Measurements from ENCODE around the gene PTOV1. TPM values are rescaled to one million over a fixed set of nuclear protein-coding genes. Genes with fewer than 3 reads are reported as not detected.

PTOV1 gene
- polyA plus RNA-seq, 6 donors from 2014 or later, result 46.1 to 98.3 (median 60.3) TPM

GRCh38 chr19:49851456-49852259, 699 bp downstream of the PTOV1 start:
- DNase-seq (no peak), ATAC-seq (ENCODE audit: low read depth in 2 of 2) (peak; percentile 18 to 19)
- Mint-ChIP-seq H3K4me3 (peak overlapping the region; percentile 69 to 94 (median 86)), H3K9me3 (peaks cover 0 to 5% (median 0%) of the 10 kb centered on the region in 7 donors), H3K27me3 (no peaks in the 10 kb centered on the region), H3K36me3 (no peaks in the 10 kb centered on the region), H3K4me1 (peaks cover 31 to 52% (median 33%) of the 10 kb centered on the region in 3 donors), H3K27ac (peak overlapping the region in 5 of 6 donors; percentile 10 to 89 (median 88))

GRCh38 chr19:49852631-49853126, 1.7 kb downstream of the PTOV1 start:
- no peaks in the 10 kb centered on the region for H3K27me3 Mint-ChIP-seq
- peaks cover 31 to 47% (median 32%) of the 10 kb centered on the region in 3 donors for H3K4me1 Mint-ChIP-seq
- H3K4me3 Mint-ChIP-seq, result peak overlapping the region; percentile 69 to 94 (median 86)
- peak overlapping the region in 5 of 6 donors; percentile 76 to 89 (median 88) for H3K27ac Mint-ChIP-seq
- H3K9me3 Mint-ChIP-seq, result peaks cover 0 to 5% (median 0%) of the 10 kb centered on the region in 7 donors
- ATAC-seq (ENCODE audit: low read depth in 2 of 2), result no peak
- H3K36me3 Mint-ChIP-seq, result no peaks in the 10 kb centered on the region
- DNase-seq, result no peak

- no peak for ATAC-seq (ENCODE audit: low read depth in 2 of 2)
- peak overlapping the region in 4 of 6 donors; percentile 45 to 81 (median 54) for H3K27ac Mint-ChIP-seq
These were observed 3.0 kb downstream of the PTOV1 start for GRCh38 chr19:49853852-49854377.

GRCh38 chr19:49854378-49855263, 3.7 kb downstream of the PTOV1 start:
- Mint-ChIP-seq H3K4me3 (no peak overlapping the region), H3K27me3 (no peaks in the 10 kb centered on the region), H3K36me3 (no peaks in the 10 kb centered on the region), H3K9me3 (no peaks in the 10 kb centered on the region), H3K4me1 (peaks cover 25 to 31% (median 27%) of the 10 kb centered on the region in 3 donors), H3K27ac (peak overlapping the region in 1 of 6 donors; percentile 45)
- ATAC-seq (ENCODE audit: low read depth in 2 of 2), result no peak
- DNase-seq, result no peak

More at GRCh38 chr19:49853852-49854377, 3.0 kb downstream of the PTOV1 start:
- no peaks in the 10 kb centered on the region for H3K36me3 Mint-ChIP-seq
- H3K9me3 Mint-ChIP-seq, result peaks cover 0 to 4% (median 0%) of the 10 kb centered on the region in 7 donors
- no peak for DNase-seq
- peak overlapping the region in 5 of 8 donors; percentile 22 to 94 (median 54) for H3K4me3 Mint-ChIP-seq
- peaks cover 31 to 37% (median 31%) of the 10 kb centered on the region in 3 donors for H3K4me1 Mint-ChIP-seq
- no peaks in the 10 kb centered on the region for H3K27me3 Mint-ChIP-seq

GRCh38 chr19:49855277-49855675, 4.3 kb downstream of the PTOV1 start:
- no peak for ATAC-seq (ENCODE audit: low read depth in 2 of 2)
- Mint-ChIP-seq H3K27me3 (no peaks in the 10 kb centered on the region), H3K36me3 (no peaks in the 10 kb centered on the region), H3K4me3 (peak overlapping the region in 2 of 8 donors; percentile 2 to 60), H3K4me1 (peaks cover 18 to 24% (median 21%) of the 10 kb centered on the region in 3 donors), H3K27ac (peak overlapping the region in 1 of 6 donors; percentile 39), H3K9me3 (no peaks in the 10 kb centered on the region)
- no peak for DNase-seq

- DNase-seq (no peak), ATAC-seq (ENCODE audit: low read depth in 2 of 2) (no peak)
- Mint-ChIP-seq H3K4me3 (peak overlapping the region in 2 of 8 donors; percentile 24 to 60), H3K27ac (peak overlapping the region in 2 of 6 donors; percentile 38 to 39), H3K4me1 (peaks cover 18 to 23% (median 19%) of the 10 kb centered on the region in 3 donors), H3K9me3 (no peaks in the 10 kb centered on the region), H3K27me3 (no peaks in the 10 kb centered on the region), H3K36me3 (no peaks in the 10 kb centered on the region)
These were observed 5.0 kb downstream of the PTOV1 start for GRCh38 chr19:49855676-49856573.

GRCh38 chr19:49856574-49857021, 5.6 kb downstream of the PTOV1 start:
- no peaks in the 10 kb centered on the region for H3K9me3 Mint-ChIP-seq

GRCh38 chr19:49857061-49857837, 6.3 kb downstream of the PTOV1 start:
- ATAC-seq (ENCODE audit: low read depth in 2 of 2), result no peak
- H3K27me3 Mint-ChIP-seq, result no peaks in the 10 kb centered on the region
- no peaks in the 10 kb centered on the region for H3K9me3 Mint-ChIP-seq
- no peaks in the 10 kb centered on the region for H3K36me3 Mint-ChIP-seq
- H3K4me1 Mint-ChIP-seq, result peaks cover 14 to 18% (median 16%) of the 10 kb centered on the region in 3 donors
- H3K4me3 Mint-ChIP-seq, result peak overlapping the region in 1 of 8 donors; percentile 7
- H3K27ac Mint-ChIP-seq, result peak overlapping the region in 1 of 6 donors; percentile 69
- DNase-seq, result no peak

More at GRCh38 chr19:49856574-49857021, 5.6 kb downstream of the PTOV1 start:
- no peak for ATAC-seq (ENCODE audit: low read depth in 2 of 2)
- no peak for DNase-seq
- H3K27ac Mint-ChIP-seq, result peak overlapping the region in 1 of 6 donors; percentile 38
- H3K36me3 Mint-ChIP-seq, result no peaks in the 10 kb centered on the region
- H3K4me3 Mint-ChIP-seq, result peak overlapping the region in 1 of 8 donors; percentile 24
- no peaks in the 10 kb centered on the region for H3K27me3 Mint-ChIP-seq
- H3K4me1 Mint-ChIP-seq, result peaks cover 18 to 23% (median 19%) of the 10 kb centered on the region in 3 donors

- Mint-ChIP-seq H3K4me1 (peaks cover 9 to 13% (median 11%) of the 10 kb centered on the region in 3 donors), H3K27ac (peak overlapping the region in 1 of 6 donors; percentile 69), H3K36me3 (no peaks in the 10 kb centered on the region), H3K27me3 (no peaks in the 10 kb centered on the region), H3K9me3 (no peaks in the 10 kb centered on the region), H3K4me3 (peak overlapping the region in 1 of 8 donors; percentile 7)
- DNase-seq (no peak), ATAC-seq (ENCODE audit: low read depth in 2 of 2) (no peak)
These were observed 6.8 kb downstream of the PTOV1 start for GRCh38 chr19:49857838-49858087.

GRCh38 chr19:49858088-49858985, 7.4 kb downstream of the PTOV1 start:
- DNase-seq (no peak), ATAC-seq (ENCODE audit: low read depth in 2 of 2) (no peak)
- Mint-ChIP-seq H3K36me3 (peaks cover 0 to 5% of the 10 kb centered on the region in 2 donors), H3K9me3 (peaks cover 0 to 2% (median 0%) of the 10 kb centered on the region in 7 donors), H3K4me3 (peak overlapping the region in 1 of 8 donors; percentile 18), H3K27me3 (no peaks in the 10 kb centered on the region), H3K4me1 (peaks cover 11 to 15% (median 12%) of the 10 kb centered on the region in 3 donors), H3K27ac (peak overlapping the region in 1 of 6 donors; percentile 69)

All from naive B cell (primary cell).